HG02852 (cell line): ENCODE data around the gene TSPAN18.

ENCODE experiments used
- ATAC-seq: cut with Tn5 transposase; IDR thresholded peaks from one replicate; pipeline ENCODE4 v1.9.1; 2021; ENCODE audit warnings: mild to moderate bottlenecking, moderate library complexity; ENCODE audit not compliant: unreplicated experiment

TSPAN18 gene

GRCh38 chr11:44709966-44710365 lies 16.8 kb upstream of the TSPAN18 start:
- no peak for ATAC-seq

GRCh38 chr11:44711113-44711786 lies 15.5 kb upstream of the TSPAN18 start:
- ATAC-seq: no peak

- ATAC-seq: no peak
These were observed 14.8 kb upstream of the TSPAN18 start for GRCh38 chr11:44711787-44712608.

GRCh38 chr11:44713022-44713421 lies 13.7 kb upstream of the TSPAN18 start:
- no peak for ATAC-seq

GRCh38 chr11:44716256-44716655 lies 10.5 kb upstream of the TSPAN18 start:
- ATAC-seq: no peak

- ATAC-seq: no peak
These were observed 8.7 kb upstream of the TSPAN18 start for GRCh38 chr11:44718057-44718456.

GRCh38 chr11:44718612-44719390 lies 8.0 kb upstream of the TSPAN18 start:
- no peak for ATAC-seq

GRCh38 chr11:44725016-44725685 lies 1.6 kb upstream of the TSPAN18 start:
- no peak for ATAC-seq

GRCh38 chr11:44725757-44726282 lies 942 bp upstream of the TSPAN18 start:
- ATAC-seq: peak; percentile 8

GRCh38 chr11:44727114-44727372 lies 281 bp downstream of the TSPAN18 start:
- ATAC-seq: peak; percentile 23

- peak; percentile 42 for ATAC-seq
These were observed 868 bp downstream of the TSPAN18 start for GRCh38 chr11:44727373-44728287.

GRCh38 chr11:44728491-44728910 lies 1.7 kb downstream of the TSPAN18 start:
- ATAC-seq: no peak

GRCh38 chr11:44729063-44729462 lies 2.3 kb downstream of the TSPAN18 start:
- ATAC-seq: no peak

GRCh38 chr11:44729713-44730112 lies 3.0 kb downstream of the TSPAN18 start:
- ATAC-seq: no peak

GRCh38 chr11:44730775-44731174 lies 4.0 kb downstream of the TSPAN18 start:
- no peak for ATAC-seq

- ATAC-seq: no peak
These were observed 5.1 kb downstream of the TSPAN18 start for GRCh38 chr11:44731685-44732430.

- ATAC-seq: no peak
These were observed 5.8 kb downstream of the TSPAN18 start for GRCh38 chr11:44732564-44732963.

- no peak for ATAC-seq
These were observed 7.1 kb downstream of the TSPAN18 start for GRCh38 chr11:44733877-44734276.

GRCh38 chr11:44734843-44735381 lies 8.2 kb downstream of the TSPAN18 start:
- ATAC-seq: no peak
